HepG2 (cell line): Measurements from ENCODE around the gene IQSEC1. TPM values are rescaled to one million over a fixed set of nuclear protein-coding genes. Genes with fewer than 3 reads are reported as not detected.

Source experiments
- BCL6 ChIP-seq: IDR thresholded peaks from 2 replicates; pipeline ENCODE4 v1.6.1; 2016; ENCODE audit warnings: missing genetic modification reagents, missing compliant biosample characterization
- CEBPB ChIP-seq: IDR thresholded peaks from 2 replicates; pipeline ENCODE4 v1.6.1; 2011; ENCODE audit warnings: low read depth, low read length, improper control_type of control experiment, borderline replicate concordance
- DRAP1 ChIP-seq: IDR thresholded peaks from 2 replicates; pipeline ENCODE4 v1.6.1; 2016; ENCODE audit warnings: missing genetic modification reagents, missing compliant biosample characterization
- FOXA3 ChIP-seq: IDR thresholded peaks from 2 replicates; pipeline ENCODE4 v1.6.1; 2016; ENCODE audit warnings: missing genetic modification reagents, missing compliant biosample characterization
- GPBP1L1 ChIP-seq: sonication (generic); formaldehyde crosslinking; IDR thresholded peaks from 2 replicates; pipeline ENCODE4 v1.5.0; 2020; ENCODE audit warnings: mild to moderate bottlenecking, missing genetic modification reagents
- HDAC1 ChIP-seq: sonication (generic); formaldehyde crosslinking; IDR thresholded peaks from 2 replicates; pipeline ENCODE4 v1.5.1; 2020; ENCODE audit warnings: mild to moderate bottlenecking, missing genetic modification reagents
- MLLT10 ChIP-seq: sonication (generic); formaldehyde crosslinking; IDR thresholded peaks from 2 replicates; pipeline ENCODE4 v1.4.0; 2020; ENCODE audit warnings: missing genetic modification reagents
- SIN3A ChIP-seq: IDR thresholded peaks from 2 replicates; pipeline ENCODE4 v1.6.1; 2011; ENCODE audit warnings: low read depth, mild to moderate bottlenecking, control low read depth, low read length, borderline replicate concordance
- THRA ChIP-seq: sonication (generic); formaldehyde crosslinking; IDR thresholded peaks from 2 replicates; pipeline ENCODE4 v1.4.0; 2020; ENCODE audit warnings: missing genetic modification reagents, borderline replicate concordance
- ZBTB7B ChIP-seq: sonication (generic); formaldehyde crosslinking; IDR thresholded peaks from 2 replicates; pipeline ENCODE4 v1.4.0; 2020; ENCODE audit warnings: missing genetic modification reagents
- ZNF296 ChIP-seq: sonication (generic); formaldehyde crosslinking; conservative IDR thresholded peaks from 2 replicates; pipeline ENCODE4 v1.5.0; 2020; ENCODE audit warnings: mild to moderate bottlenecking, missing genetic modification reagents
- ZNF3 ChIP-seq: IDR thresholded peaks from 2 replicates; pipeline ENCODE4 v1.7.0; 2017; ENCODE audit warnings: inconsistent platforms
- ZNF383 ChIP-seq: sonication (generic); formaldehyde crosslinking; IDR thresholded peaks from 2 replicates; pipeline ENCODE4 v1.4.0; 2020; ENCODE audit warnings: missing genetic modification reagents, mild to moderate bottlenecking, borderline replicate concordance
- ZNF574 ChIP-seq: sonication (generic); formaldehyde crosslinking; IDR thresholded peaks from 2 replicates; pipeline ENCODE4 v1.4.0; 2020; ENCODE audit warnings: missing genetic modification reagents
- ZNF577 ChIP-seq: sonication (generic); formaldehyde crosslinking; IDR thresholded peaks from 2 replicates; pipeline ENCODE4 v1.4.0; 2020; ENCODE audit warnings: mild to moderate bottlenecking, low read depth, missing genetic modification reagents, borderline replicate concordance
- polyA plus RNA-seq, 8 experiments: library from polyadenylated mRNA; depleted of rRNA in 3 of 8; stranded (reverse) in 7 of 8; unstranded in 1 of 8; fragments of >200 nt; fragmentation: Illumina TruSeq in 4 of 8; extraction: Trizol in 4 of 8; gene quantifications; 2 replicates each; pipeline versions ENCODE4 v1.2.1 to v1.2.3, GENCODE V29; 2011 to 2016; ENCODE audit warnings: low read depth in 4 of 8, missing spikeins in 1 of 8, mixed read lengths in 1 of 8; ENCODE audit not compliant: insufficient read depth in 1 of 8
- total RNA-seq, 5 experiments: library from RNA; depleted of rRNA; stranded (reverse); fragments of >200 nt; fragmentation: Illumina TruSeq; extraction: Trizol; gene quantifications; 2 replicates each; pipeline ENCODE4 v1.2.3, GENCODE V29; 2016; ENCODE audit warnings: low read depth in 1 of 5
- TF ChIP-seq, protein P1 (sequence below): IDR thresholded peaks from 2 replicates; pipeline ENCODE4 v1.6.1; 2016; ENCODE audit warnings: low read depth, borderline replicate concordance
- TF ChIP-seq, protein P2 (sequence below): sonication (generic); formaldehyde crosslinking; IDR thresholded peaks from 2 replicates; pipeline ENCODE4 v1.4.0; 2020; ENCODE audit warnings: missing genetic modification reagents
- TF ChIP-seq, protein P3 (sequence below): sonication (generic); formaldehyde crosslinking; IDR thresholded peaks from 2 replicates; pipeline ENCODE4 v1.4.0; 2020; ENCODE audit warnings: low read depth, mild to moderate bottlenecking, missing genetic modification reagents

Gene IQSEC1
- total and polyA plus RNA-seq, 2 of the 13 experiments (the other 11 are each of a cell fraction or from before 2014, with no cell fraction given) = 17.4 to 20.2 TPM

DNA sequence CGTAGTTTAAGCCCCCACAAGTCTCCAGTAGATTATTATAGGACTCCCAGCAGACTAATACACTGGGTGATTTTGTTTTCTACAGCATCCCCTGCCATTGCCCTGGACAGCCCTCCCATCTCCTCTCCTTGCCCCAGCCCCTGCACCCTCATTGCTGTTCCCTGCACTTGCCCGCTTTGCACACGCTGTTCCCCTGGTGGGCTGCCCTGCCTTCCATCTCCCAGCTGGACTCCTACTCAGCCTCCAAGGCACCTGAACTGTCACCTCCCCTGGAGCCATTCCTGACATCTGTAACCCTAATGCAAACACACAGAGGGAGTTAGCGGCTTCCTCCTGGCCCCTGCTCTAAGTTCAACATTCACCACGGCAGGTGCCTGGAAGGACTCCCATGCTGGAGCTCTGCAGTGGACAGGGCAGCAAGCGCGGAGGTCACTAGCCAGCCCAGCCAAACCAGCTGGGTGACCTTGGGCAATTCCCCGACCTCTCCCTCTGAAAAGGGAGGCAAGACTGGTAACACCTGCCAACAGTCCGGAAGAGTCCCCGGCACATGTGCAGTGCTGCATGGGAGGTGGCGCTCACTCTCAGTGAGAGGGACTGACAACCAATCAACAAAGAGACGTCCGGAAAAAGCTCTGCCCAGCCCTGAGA, 38.8 kb upstream of the IQSEC1 start (continued):
- TF ChIP-seq, protein P1, sequence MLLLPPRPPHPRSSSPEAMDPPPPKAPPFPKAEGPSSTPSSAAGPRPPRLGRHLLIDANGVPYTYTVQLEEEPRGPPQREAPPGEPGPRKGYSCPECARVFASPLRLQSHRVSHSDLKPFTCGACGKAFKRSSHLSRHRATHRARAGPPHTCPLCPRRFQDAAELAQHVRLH (CRISPR knock-in tag) = peak; percentile 34; the same call in 1 of the 2 replicates
- TF ChIP-seq ZBTB7B (CRISPR knock-in tag) (peak; percentile 47; the same call in 1 of the 2 replicates), SIN3A (no peak), GPBP1L1 (CRISPR knock-in tag) (no peak), HDAC1 (CRISPR knock-in tag) (no peak), MLLT10 (no peak), DRAP1 (peak; percentile 19), FOXA3 (CRISPR knock-in tag) (no peak), ZNF574 (CRISPR knock-in tag) (peak; percentile 31; the same call in 1 of the 2 replicates), ZNF577 (CRISPR knock-in tag) (no peak), ZNF3 (CRISPR knock-in tag) (no peak), ZNF296 (peak; percentile 97), THRA (CRISPR knock-in tag) (0 out of 2 replicates have a peak, but pooled peaks have one; percentile 30), BCL6 (no peak), CEBPB (no peak), ZNF383 (CRISPR knock-in tag) (no peak)
- TF ChIP-seq, protein P2, sequence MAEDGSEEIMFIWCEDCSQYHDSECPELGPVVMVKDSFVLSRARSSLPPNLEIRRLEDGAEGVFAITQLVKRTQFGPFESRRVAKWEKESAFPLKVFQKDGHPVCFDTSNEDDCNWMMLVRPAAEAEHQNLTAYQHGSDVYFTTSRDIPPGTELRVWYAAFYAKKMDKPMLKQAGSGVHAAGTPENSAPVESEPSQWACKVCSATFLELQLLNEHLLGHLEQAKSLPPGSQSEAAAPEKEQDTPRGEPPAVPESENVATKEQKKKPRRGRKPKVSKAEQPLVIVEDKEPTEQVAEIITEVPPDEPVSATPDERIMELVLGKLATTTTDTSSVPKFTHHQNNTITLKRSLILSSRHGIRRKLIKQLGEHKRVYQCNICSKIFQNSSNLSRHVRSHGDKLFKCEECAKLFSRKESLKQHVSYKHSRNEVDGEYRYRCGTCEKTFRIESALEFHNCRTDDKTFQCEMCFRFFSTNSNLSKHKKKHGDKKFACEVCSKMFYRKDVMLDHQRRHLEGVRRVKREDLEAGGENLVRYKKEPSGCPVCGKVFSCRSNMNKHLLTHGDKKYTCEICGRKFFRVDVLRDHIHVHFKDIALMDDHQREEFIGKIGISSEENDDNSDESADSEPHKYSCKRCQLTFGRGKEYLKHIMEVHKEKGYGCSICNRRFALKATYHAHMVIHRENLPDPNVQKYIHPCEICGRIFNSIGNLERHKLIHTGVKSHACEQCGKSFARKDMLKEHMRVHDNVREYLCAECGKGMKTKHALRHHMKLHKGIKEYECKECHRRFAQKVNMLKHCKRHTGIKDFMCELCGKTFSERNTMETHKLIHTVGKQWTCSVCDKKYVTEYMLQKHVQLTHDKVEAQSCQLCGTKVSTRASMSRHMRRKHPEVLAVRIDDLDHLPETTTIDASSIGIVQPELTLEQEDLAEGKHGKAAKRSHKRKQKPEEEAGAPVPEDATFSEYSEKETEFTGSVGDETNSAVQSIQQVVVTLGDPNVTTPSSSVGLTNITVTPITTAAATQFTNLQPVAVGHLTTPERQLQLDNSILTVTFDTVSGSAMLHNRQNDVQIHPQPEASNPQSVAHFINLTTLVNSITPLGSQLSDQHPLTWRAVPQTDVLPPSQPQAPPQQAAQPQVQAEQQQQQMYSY (CRISPR knock-in tag) = no peak
- TF ChIP-seq, protein P3, sequence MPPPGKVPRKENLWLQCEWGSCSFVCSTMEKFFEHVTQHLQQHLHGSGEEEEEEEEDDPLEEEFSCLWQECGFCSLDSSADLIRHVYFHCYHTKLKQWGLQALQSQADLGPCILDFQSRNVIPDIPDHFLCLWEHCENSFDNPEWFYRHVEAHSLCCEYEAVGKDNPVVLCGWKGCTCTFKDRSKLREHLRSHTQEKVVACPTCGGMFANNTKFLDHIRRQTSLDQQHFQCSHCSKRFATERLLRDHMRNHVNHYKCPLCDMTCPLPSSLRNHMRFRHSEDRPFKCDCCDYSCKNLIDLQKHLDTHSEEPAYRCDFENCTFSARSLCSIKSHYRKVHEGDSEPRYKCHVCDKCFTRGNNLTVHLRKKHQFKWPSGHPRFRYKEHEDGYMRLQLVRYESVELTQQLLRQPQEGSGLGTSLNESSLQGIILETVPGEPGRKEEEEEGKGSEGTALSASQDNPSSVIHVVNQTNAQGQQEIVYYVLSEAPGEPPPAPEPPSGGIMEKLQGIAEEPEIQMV (CRISPR knock-in tag) = no peak
